ENCODE data around the gene GPER1.

GRCh38 chr7:1058311-1058710 is 29.6 kb upstream of the GPER1 start:
- TF ChIP-seq GATA2 (IDR thresholded peaks at IDR 0.05; ENCODE audit: low read depth, low read length) = no peak
- TF ChIP-seq GATA3 (IDR thresholded peaks at IDR 0.05; ENCODE audit: low read depth, low read length) = no peak

All from SH-SY5Y (cell line).